NCI-H526 treated with DMSO at 0.1 percent for 48 hours (cell line): ENCODE data around the gene DRP2.
"Not testable (repeated sequence)": the region's sequence is repeated elsewhere in the genome, so short reads cannot be mapped to it uniquely, and the experiment has no call there.

Source experiments
- DNase-seq: peaks from one replicate; lab custom pipeline; 2025; lab: John Stamatoyannopoulos, UW

The DRP2 gene

GRCh38 chrX:101232316-101232715 lies 12.7 kb downstream of the DRP2 start:
- no peak for DNase-seq

GRCh38 chrX:101237041-101237440 lies 17.5 kb downstream of the DRP2 start:
- DNase-seq: no peak

DNA sequence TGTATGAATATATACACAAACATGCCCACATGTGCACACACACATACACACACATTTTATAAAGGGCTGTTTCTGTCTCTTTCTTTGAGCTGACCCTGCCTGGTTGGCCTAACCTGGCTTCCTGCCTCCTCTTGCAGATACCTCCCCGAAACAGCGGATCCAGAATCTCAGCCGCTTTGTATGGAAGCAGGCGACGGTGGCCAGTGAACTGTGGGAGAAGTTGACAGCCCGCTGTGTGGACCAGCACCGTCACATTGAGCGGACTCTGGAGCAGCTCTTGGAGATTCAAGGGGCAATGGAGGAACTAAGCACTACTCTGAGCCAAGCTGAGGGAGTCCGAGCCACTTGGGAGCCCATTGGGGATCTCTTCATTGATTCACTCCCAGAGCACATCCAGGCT lies 21.9 kb downstream of the DRP2 start:
- no peak for DNase-seq

GRCh38 chrX:101252634-101253033 lies 33.0 kb downstream of the DRP2 start:
- DNase-seq: no peak

DNA sequence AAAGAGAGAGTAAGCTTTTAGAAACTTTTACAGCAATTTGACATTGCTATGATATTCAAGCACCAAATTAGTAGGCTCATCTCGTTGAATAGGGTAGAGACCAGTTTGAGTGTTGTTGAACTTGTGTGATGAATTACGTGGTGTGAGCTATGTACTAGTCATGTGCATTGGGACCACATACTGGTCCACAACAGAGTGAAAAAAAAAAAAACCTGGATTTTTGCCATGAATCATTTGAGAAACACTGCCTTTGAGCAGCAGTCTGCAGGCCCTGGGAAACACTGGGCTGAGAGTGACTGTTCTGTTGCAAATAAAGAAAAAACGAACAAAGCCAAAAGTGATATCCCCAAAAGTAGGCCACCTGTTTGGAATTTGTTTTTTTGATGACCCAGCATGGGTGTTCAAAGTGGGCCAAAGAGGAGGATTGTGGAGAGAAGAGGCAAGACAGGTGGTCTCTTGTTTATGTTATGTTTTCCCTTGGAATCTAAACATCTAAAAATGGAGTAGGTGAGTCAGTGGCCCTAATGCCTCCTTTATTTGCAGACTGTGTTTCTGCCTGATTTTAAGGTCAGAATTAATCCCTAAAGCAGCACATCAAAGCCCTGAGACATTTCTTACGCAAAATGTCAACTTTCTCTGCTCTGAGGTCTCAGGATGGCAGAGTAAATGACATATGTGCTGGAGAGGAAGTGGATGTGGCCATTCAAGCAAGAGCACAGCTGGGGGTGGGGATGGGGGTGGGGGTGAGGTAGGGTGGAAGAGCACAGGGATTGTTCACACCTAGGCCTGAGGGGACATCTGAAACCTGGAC lies 38.1 kb downstream of the DRP2 start:
- DNase-seq: no peak

- no peak for DNase-seq
These were observed 38.6 kb downstream of the DRP2 start for GRCh38 chrX:101258259-101258581.

DNA sequence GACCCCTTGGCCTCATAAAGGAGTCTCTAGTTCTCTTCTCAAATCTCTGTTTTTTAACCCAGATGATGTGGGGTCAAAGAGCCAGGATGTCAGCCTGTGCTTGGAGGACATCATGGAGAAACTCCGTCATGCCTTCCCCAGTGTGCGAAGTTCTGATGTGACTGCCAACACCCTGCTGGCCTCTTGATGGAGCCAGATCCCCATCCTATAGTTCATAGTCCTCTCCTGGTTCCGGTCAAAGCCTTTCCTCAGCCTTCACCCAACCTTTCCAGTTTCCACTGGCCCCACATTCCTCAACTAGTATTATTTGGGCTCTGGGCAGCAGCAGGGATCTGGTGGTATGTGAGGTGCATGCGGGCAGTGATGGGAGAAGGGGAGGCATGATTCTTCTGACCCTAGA lies 40.8 kb downstream of the DRP2 start:
- peak; percentile 8 for DNase-seq

GRCh38 chrX:101262590-101262989 lies 43.0 kb downstream of the DRP2 start:
- DNase-seq: no peak

- no peak for DNase-seq
These were observed 44.2 kb downstream of the DRP2 start for GRCh38 chrX:101263766-101264165.

- no peak for DNase-seq
These were observed 46.4 kb downstream of the DRP2 start for GRCh38 chrX:101265869-101266428.

DNA sequence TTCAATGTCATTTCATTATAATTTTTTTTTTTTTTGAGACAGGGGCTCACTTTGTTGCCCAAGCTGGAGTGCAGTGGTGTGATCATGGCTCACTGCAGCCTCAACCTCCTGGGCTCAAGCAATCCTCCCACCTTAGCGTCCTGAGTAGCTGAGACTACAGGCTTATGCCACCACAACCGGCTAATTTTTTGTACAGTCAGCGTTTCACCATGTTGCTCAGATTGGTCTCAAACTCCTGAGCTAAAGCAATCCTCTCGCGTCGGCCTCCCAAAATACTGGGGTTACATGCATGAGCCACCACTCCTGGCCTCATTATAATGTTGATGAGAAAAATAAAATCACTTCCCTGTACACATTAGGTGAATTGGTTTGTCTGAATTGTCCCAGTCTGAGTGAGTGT lies 54.6 kb downstream of the DRP2 start:
- no peak for DNase-seq

DNA sequence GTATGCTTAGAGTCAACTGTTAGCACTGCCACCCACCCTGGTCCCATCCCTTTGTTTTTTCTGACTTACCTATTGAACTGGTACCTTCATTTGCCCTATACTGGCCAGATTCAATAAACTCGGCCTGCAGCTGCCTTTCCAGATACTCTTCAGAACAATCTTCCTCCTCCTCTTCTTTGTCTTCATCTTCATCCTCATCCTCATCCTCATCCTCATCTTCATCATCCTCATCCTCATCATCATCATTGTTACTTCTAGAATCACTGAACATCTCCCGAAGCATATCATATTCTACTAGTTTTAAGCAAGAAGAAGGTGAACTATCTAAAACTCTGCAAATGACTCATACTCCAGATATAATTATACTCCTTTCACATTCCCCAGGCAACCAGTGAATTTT lies 56.7 kb downstream of the DRP2 start:
- DNase-seq: no peak

DNA sequence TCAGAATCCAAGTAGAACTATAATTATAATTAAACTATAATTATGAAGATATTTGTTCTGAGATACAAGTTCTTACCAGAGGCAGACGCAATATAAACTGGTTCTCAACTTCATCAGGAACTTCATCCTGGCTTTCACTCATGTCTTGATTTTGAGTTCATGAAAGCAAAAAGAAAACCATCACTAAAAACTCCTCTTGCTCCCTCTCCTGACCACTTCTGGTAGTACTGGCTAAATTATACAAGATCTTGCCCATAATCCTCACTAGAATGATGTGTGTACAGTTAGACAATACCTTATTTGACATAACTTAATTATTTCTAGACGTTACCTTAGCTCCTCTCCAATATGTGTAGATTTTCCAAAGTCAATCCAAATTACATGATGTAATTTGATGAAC lies 67.8 kb downstream of the DRP2 start:
- DNase-seq: peak; percentile 4

DNA sequence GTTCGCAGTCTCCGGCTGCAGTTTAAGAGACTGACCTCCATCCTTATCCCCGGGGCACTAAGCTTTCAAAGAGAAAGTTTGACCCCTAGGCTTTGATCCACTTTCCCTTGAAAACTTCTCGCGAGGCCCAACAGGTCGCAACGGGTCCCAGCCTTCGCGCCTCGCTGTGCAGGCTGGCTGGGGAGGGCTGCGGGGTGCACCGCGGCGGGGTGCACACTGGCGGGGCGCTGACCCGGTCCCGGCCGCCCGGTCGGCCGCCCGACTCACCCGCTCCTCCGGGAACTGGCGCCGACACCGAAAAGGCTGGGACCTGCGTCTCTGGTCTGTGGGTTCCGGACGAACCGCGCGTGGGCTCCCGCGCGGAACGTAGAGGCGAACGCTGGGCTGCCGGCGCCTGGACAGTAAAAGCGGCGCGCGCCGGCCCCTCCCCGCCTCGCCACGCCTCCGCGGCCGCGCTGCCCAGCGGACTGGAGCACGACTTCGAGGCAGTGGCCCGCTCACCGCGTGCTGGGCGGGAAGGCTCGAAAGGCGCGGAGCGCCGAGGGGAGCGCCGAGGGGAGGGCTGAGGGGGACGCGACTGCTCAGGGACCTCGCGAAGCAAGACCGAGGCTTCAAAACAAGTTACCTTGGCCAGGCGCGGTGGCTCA lies 71.5 kb downstream of the DRP2 start, which contains the start of gene TAF7L:
Gene TAF7L (minus strand): TSS at position 378 of the 647 bp plus-strand sequence. CDS start 3,791 bp downstream, outside the sequence.
- DNase-seq: no peak

GRCh38 chrX:101295603-101296002 lies 76.0 kb downstream of the DRP2 start:
- DNase-seq: not testable (repeated sequence)

DNA sequence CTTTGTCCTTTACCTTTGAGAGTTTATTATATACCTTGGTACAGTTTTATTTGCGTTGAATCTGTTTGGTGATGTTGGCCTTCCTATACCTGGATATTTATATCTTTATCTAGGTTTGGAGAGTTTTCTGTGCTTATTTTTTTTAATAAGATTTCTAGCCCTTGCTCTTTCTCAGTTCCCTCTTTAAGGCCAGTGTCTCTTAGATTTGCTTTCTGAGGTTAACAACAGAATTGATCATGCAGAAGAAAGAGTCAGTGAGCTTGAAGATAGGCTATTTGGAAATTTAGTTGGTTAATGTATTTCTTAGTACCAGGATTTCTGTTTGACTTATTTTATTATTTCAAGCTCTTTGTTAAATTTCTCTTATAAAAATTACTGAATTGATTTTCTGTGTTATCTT lies 84.2 kb downstream of the DRP2 start:
- no peak for DNase-seq
